Endothelial cell of umbilical vein (primary cell): ENCODE results near the gene GAS5. TPM values are rescaled to one million over a fixed set of nuclear protein-coding genes. Genes with fewer than 3 reads are reported as not detected.

ENCODE experiments used
- BruUV-seq: library from RNA; stranded (reverse); fragments of 400-500 nt; replicated peaks from 2 replicates; lab custom pipeline; 2021; lab: Mats Ljungman, UMichigan
- CTCF ChIA-PET: fragments of 300-600, 350-600 bp; sonication (Branson Sonifier 250); formaldehyde crosslinking; loops from one replicate; lab custom pipeline; 2021; ENCODE audit warnings: antibody characterized with exemption, inconsistent platforms; lab: Charles Lee
- POLR2A ChIA-PET: fragments of 300-600, 350-600 bp; sonication (Branson Sonifier 250); formaldehyde crosslinking; loops from one replicate; lab custom pipeline; 2021; ENCODE audit warnings: antibody characterized with exemption, inconsistent platforms; lab: Charles Lee
- DNase-seq: peaks from one replicate; pipeline ENCODE4 v3.0.0-alpha.2; 2011; ENCODE audit warnings: low read depth, low spot score
- FAIRE-seq: peaks from 2 replicates; lab custom pipeline; 2011; peaks lifted over from hg19 to GRCh38; lab: Jason Lieb, UNC
- H2AFZ ChIP-seq: 2 replicates; pipeline ENCODE4 v1.6.0; 2012; ENCODE audit warnings: low read depth, low read length, control low read depth, inconsistent platforms
- H3K27ac ChIP-seq: 2 replicates; pipeline ENCODE4 v1.5.1; 2011; ENCODE audit warnings: low read depth, mild to moderate bottlenecking, control low read depth, low read length, moderate library complexity; ENCODE audit not compliant: insufficient read depth
- H3K27me3 ChIP-seq, 2 experiments: 2 replicates each; pipeline versions ENCODE4 v1.6.0 to v1.6.1; 2011; ENCODE audit warnings: low read length in 2 of 2, mixed read lengths in 1 of 2; ENCODE audit not compliant: control insufficient read depth in 2 of 2, insufficient read depth in 2 of 2
- H3K36me3 ChIP-seq, 2 experiments: 2 replicates in 1 of 2; 3 replicates in 1 of 2; pipeline ENCODE4 v1.5.1; 2011; ENCODE audit warnings: low read length in 2 of 2, mild to moderate bottlenecking in 1 of 2, moderate library complexity in 1 of 2; ENCODE audit not compliant: control insufficient read depth in 2 of 2, insufficient read depth in 2 of 2; ENCODE audit errors: extremely low read depth in 1 of 2
- H3K4me1 ChIP-seq: 3 replicates; pipeline ENCODE4 v1.5.1; 2011; ENCODE audit warnings: mild to moderate bottlenecking, low read length; ENCODE audit not compliant: control insufficient read depth, insufficient read depth; ENCODE audit errors: extremely low read depth
- H3K4me2 ChIP-seq: 2 replicates; pipeline ENCODE4 v1.6.1; 2011; ENCODE audit warnings: low read length, control low read depth, mixed read lengths; ENCODE audit not compliant: insufficient read depth
- H3K4me3 ChIP-seq, 3 experiments: fragments of 200-600 bp in 1 of 3; sonication (generic), shearing (Covaris generic) in 1 of 3; replicated peaks in 1 of 3; 2 replicates each; pipeline ENCODE4 v1.5.1; 2011 to 2016; ENCODE audit warnings: control low read depth in 3 of 3, low read length in 3 of 3, mild to moderate bottlenecking in 2 of 3, inconsistent platforms in 1 of 3, low read depth in 1 of 3, moderate library complexity in 1 of 3; ENCODE audit not compliant: insufficient read depth in 1 of 3
- H3K79me2 ChIP-seq: 2 replicates; pipeline ENCODE4 v1.6.0; 2012; ENCODE audit warnings: low read length, inconsistent platforms; ENCODE audit not compliant: control insufficient read depth, insufficient read depth
- H3K9ac ChIP-seq: replicated peaks from 2 replicates; pipeline ENCODE3; 2011; ENCODE audit warnings: low read length, control low read depth; ENCODE audit not compliant: insufficient read depth; ENCODE audit errors: extremely low read depth
- H3K9me1 ChIP-seq: replicated peaks from 3 replicates; pipeline ENCODE4 v1.6.0; 2011; ENCODE audit warnings: mild to moderate bottlenecking, low read length; ENCODE audit not compliant: control insufficient read depth, insufficient read depth; ENCODE audit errors: extremely low read depth
- H3K9me3 ChIP-seq: replicated peaks from 2 replicates; pipeline ENCODE4 v1.5.1; 2012; ENCODE audit warnings: low read length, inconsistent platforms; ENCODE audit not compliant: control insufficient read depth, insufficient read depth
- H4K20me1 ChIP-seq: replicated peaks from 2 replicates; pipeline ENCODE3; 2011; ENCODE audit warnings: mild to moderate bottlenecking, low read length; ENCODE audit not compliant: control insufficient read depth, insufficient read depth; ENCODE audit errors: extremely low read depth
- EZH2 ChIP-seq: IDR thresholded peaks from 2 replicates; pipeline ENCODE4 v1.6.1; 2012; ENCODE audit warnings: borderline replicate concordance, low read depth, mild to moderate bottlenecking, moderate library complexity, low read length, inconsistent platforms; ENCODE audit not compliant: severe bottlenecking
- FOS ChIP-seq: IDR thresholded peaks from 2 replicates; pipeline ENCODE4 v1.6.1; 2011; ENCODE audit warnings: mild to moderate bottlenecking, low read length, moderate library complexity, borderline replicate concordance; ENCODE audit not compliant: insufficient read depth
- GATA2 ChIP-seq: IDR thresholded peaks from 2 replicates; pipeline ENCODE4 v1.7.0; 2011; ENCODE audit warnings: low read depth, mild to moderate bottlenecking, moderate library complexity, mixed read lengths, low read length; ENCODE audit not compliant: insufficient read length, insufficient read depth
- JUN ChIP-seq: IDR thresholded peaks from 2 replicates; pipeline ENCODE4 v1.6.1; 2011; ENCODE audit warnings: borderline replicate concordance, low read depth; ENCODE audit not compliant: insufficient read length, insufficient read depth
- POLR2A ChIP-seq: IDR thresholded peaks from 2 replicates; pipeline ENCODE4 v1.6.1; 2012; ENCODE audit warnings: low read depth, mild to moderate bottlenecking, control low read depth, low read length
- POLR2AphosphoS5 ChIP-seq: IDR thresholded peaks from 2 replicates; pipeline ENCODE4 v1.6.1; 2012; ENCODE audit warnings: low read depth, mild to moderate bottlenecking, control low read depth, low read length, moderate library complexity; ENCODE audit not compliant: insufficient read depth
- dilution Hi-C: fragments of 300-500 bp; cut with MboI; formaldehyde crosslinking; loops from one replicate; pipeline ENCODE4 v1.15.0; 2019; ENCODE audit warnings: low sequenced_read_pairs; ENCODE audit not compliant: extremely low pct_ligation_motif_present
- intact Hi-C: fragments of 100-400 bp; cut with micrococcal nuclease; formaldehyde crosslinking; loops from one replicate; pipeline ENCODE4 v1.10.0; 2022
- polyA plus RNA-seq, 4 experiments: library from polyadenylated mRNA; depleted of rRNA in 3 of 4; stranded (reverse) in 3 of 4; unstranded in 1 of 4; fragments of >200 nt; gene quantifications; 2 replicates each; pipeline versions ENCODE4 v1.2.1 to v1.2.3, GENCODE V29; 2011 to 2012; ENCODE audit warnings: missing spikeins in 1 of 4
- total RNA-seq: library from RNA; stranded (reverse); gene quantifications from 2 replicates; pipeline ENCODE4 v1.2.3, GENCODE V29; 2021
- TF ChIP-seq, protein P1 (sequence below): IDR thresholded peaks from 2 replicates; pipeline ENCODE4 v1.6.1; 2011; ENCODE audit not compliant: insufficient read depth, insufficient read length

GAS5 gene
- total and polyA plus RNA-seq, 2 donors (not counting 3 experiments of a cell fraction or from before 2014, with no cell fraction given), result 343 to 492 TPM

DNA sequence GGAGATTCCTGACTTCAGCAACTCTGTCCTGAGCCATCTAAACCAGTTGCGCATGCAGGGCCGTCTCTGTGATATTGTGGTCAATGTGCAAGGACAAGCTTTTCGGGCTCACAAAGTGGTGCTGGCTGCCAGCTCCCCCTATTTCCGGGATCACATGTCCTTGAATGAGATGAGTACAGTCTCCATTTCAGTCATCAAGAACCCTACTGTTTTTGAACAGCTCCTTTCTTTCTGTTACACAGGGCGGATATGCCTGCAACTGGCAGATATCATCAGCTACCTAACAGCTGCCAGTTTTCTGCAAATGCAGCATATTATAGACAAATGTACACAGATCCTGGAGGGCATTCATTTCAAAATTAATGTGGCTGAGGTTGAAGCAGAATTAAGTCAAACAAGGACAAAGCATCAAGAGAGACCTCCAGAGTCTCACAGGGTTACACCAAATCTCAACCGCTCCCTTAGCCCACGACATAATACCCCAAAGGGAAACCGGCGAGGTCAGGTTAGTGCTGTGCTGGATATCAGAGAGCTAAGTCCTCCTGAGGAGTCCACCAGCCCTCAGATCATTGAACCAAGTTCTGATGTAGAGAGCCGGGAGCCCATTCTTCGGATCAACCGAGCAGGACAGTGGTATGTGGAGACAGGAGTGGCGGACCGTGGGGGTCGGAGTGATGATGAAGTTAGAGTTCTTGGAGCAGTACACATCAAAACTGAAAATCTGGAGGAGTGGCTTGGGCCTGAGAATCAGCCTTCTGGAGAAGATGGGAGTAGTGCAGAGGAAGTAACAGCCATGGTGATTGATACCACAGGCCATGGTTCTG, 2.7 kb upstream of the GAS5 start:
- Histone ChIP-seq H3K9me1 (no peaks in the 10 kb centered on the region), H3K27me3 (no peaks in the 10 kb centered on the region), H3K27ac (peak overlapping the region; percentile 57), H3K79me2 (peaks cover 23% of the 10 kb centered on the region), H3K4me2 (peak overlapping the region; percentile 53), H3K36me3 (peaks cover 0 to 14% of the 10 kb centered on the region in 2 experiments), H2AFZ (peak overlapping the region; percentile 36), H3K9me3 (no peaks in the 10 kb centered on the region), H3K4me3 (no peak overlapping the region), H3K9ac (peak overlapping the region; percentile 54), H4K20me1 (peaks cover 3% of the 10 kb centered on the region), H3K4me1 (peaks cover 33% of the 10 kb centered on the region)
- POLR2A ChIA-PET, result interaction anchor here (0.9 to 1.6 kb wide), 4 partner anchors 8 to 152 kb away, joined by 3 to 10 read pairs (median 4); partner anchors contain the start of gene RC3H1
- peak; percentile 96 for DNase-seq
- FAIRE-seq, result peak; percentile 83
- BruUV-seq, result no TSS peak
- intact Hi-C loops (loop anchor here (2.0 kb wide), 2 partner anchors 44 to 440 kb away; no protein-coding TSS in a partner anchor), dilution Hi-C loops (no loop called here)
- TF ChIP-seq FOS, result no peak
- no peak for TF ChIP-seq POLR2A
- TF ChIP-seq EZH2, result no peak
- peak; percentile 30 for TF ChIP-seq JUN
- peak; percentile 85 for TF ChIP-seq GATA2
- TF ChIP-seq, protein P1, sequence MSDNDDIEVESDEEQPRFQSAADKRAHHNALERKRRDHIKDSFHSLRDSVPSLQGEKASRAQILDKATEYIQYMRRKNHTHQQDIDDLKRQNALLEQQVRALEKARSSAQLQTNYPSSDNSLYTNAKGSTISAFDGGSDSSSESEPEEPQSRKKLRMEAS, result peak; percentile 38
- peak; percentile 21 for TF ChIP-seq POLR2AphosphoS5
- CTCF ChIA-PET, result interaction anchor here (0.6 to 1.8 kb wide), 6 partner anchors 8 to 1128 kb away, joined by 3 to 5 read pairs (median 4); no protein-coding TSS in a partner anchor
